AG10803 (cell line): ENCODE results near the gene INPP5K.

Source experiments
- DNase-seq: peaks from one replicate; pipeline ENCODE4 v3.0.0; 2010; ENCODE audit warnings: low read depth
- H3K4me3 ChIP-seq: 2 replicates; pipeline ENCODE4 v1.5.1; 2011; ENCODE audit warnings: mild to moderate bottlenecking, low read length, control low read depth
- TF ChIP-seq, protein P1 (sequence below): conservative IDR thresholded peaks from 2 replicates; pipeline ENCODE4 v1.5.1; 2011; ENCODE audit warnings: mild to moderate bottlenecking, low read length, control low read depth, inconsistent platforms

Gene INPP5K

DNA sequence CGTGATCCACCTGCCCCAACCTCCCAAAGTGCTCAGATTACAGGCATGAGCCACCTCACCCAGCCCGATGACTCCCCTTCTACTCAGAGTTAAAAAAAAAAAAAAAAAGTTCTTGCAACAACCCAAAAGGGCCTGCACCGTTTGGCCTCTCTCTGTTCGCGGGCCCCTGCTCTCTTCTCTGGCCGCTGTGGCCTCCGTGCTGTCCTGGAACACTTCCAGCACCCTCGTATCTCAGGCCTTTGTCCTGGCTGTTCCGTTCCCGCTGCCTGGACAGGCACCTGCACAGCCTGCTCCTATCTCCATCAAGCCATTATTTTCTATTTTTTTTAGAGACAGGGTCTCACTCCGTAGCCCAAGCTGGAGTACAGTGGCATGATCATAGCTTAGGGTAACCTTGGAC lies 34.7 kb downstream of the INPP5K start:
- no peak for DNase-seq
- TF ChIP-seq, protein P1, sequence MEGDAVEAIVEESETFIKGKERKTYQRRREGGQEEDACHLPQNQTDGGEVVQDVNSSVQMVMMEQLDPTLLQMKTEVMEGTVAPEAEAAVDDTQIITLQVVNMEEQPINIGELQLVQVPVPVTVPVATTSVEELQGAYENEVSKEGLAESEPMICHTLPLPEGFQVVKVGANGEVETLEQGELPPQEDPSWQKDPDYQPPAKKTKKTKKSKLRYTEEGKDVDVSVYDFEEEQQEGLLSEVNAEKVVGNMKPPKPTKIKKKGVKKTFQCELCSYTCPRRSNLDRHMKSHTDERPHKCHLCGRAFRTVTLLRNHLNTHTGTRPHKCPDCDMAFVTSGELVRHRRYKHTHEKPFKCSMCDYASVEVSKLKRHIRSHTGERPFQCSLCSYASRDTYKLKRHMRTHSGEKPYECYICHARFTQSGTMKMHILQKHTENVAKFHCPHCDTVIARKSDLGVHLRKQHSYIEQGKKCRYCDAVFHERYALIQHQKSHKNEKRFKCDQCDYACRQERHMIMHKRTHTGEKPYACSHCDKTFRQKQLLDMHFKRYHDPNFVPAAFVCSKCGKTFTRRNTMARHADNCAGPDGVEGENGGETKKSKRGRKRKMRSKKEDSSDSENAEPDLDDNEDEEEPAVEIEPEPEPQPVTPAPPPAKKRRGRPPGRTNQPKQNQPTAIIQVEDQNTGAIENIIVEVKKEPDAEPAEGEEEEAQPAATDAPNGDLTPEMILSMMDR, result no peak
- no peak overlapping the region for H3K4me3 ChIP-seq

DNA sequence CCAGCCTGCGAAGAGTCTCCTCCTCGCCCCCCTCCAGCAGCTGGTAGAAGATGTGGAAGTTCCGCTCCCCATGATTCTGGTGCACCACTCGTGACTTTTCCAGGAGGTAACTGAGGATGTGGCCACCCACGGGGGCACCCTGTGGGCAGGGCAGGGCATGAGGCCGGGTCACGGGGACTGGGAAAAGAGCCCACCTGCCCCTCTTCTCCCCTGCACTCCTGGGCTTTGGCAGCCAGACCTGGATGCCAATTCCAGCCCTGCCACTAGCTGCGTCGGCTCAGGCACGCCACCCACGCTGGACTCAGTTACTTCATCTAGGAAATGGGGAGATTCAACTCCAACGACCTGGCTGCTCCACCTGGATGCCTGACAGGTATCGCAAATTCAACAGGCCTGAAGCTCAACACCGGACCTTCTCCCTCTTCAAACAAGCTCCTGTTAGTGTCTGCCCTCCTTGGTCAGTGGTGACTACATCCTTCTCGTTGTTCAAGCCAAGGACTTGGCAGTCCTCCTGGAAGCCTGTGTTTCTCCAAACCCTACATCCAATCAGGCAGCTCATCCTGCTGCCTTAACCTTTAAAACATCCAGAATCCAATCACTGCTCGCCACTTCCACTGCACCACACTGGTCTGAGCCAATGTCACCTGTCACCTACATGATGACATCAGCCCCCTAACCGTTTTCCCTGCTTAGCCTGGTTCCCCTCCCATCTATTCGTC lies 35.5 kb downstream of the INPP5K start:
- peak; percentile 44 for DNase-seq
- TF ChIP-seq, protein P1, result no peak
- no peak overlapping the region for H3K4me3 ChIP-seq

DNA sequence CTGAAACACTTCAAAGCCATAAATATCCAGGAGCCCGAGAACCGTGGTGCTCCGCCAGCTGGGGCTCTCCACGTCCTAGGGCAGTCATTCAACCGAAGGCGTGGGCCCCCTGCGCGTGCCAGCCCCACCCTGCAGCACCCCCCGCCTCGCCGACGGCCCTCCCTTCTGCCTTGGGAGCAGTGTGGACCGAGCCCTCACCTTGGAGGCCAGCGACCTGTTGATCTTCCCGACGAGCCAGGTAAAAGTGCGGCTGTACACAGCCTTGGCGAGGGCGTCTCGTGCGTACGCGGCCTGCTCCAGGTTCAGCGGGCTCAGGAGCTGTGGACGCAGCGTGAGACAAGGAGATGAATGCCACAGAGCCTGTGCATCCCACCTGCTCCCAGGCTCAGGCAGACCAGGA lies 38.0 kb downstream of the INPP5K start:
- H3K4me3 ChIP-seq, result no peak overlapping the region
- no peak for DNase-seq
- TF ChIP-seq, protein P1, result no peak

DNA sequence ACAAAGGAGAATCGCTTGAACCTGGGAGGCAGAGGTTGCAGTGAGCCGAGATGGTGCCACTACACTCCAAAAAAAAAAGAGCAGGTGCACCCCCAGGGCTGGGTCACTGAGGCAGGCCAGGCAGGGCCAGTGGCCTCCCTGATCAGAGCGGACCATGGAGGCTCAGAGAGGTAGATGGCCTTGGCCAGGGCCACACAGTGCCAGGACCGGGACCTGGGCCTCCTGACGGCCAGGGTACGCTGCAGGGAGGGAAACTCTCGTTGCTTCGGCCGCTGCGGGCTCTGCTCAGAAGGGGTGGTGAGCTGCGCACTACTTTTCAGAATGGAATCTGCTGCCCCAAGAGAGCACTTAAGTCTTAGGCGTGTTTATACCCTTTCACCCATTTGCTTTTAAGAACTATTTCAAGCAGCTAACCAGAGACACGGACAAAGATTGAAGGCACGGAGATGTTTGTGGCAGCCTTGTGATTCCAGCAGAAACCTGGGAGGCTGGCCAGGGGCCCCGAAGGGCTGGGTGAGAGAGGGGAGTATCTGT lies 41.0 kb downstream of the INPP5K start:
- no peak overlapping the region for H3K4me3 ChIP-seq
- no peak for DNase-seq
- TF ChIP-seq, protein P1, result no peak

DNA sequence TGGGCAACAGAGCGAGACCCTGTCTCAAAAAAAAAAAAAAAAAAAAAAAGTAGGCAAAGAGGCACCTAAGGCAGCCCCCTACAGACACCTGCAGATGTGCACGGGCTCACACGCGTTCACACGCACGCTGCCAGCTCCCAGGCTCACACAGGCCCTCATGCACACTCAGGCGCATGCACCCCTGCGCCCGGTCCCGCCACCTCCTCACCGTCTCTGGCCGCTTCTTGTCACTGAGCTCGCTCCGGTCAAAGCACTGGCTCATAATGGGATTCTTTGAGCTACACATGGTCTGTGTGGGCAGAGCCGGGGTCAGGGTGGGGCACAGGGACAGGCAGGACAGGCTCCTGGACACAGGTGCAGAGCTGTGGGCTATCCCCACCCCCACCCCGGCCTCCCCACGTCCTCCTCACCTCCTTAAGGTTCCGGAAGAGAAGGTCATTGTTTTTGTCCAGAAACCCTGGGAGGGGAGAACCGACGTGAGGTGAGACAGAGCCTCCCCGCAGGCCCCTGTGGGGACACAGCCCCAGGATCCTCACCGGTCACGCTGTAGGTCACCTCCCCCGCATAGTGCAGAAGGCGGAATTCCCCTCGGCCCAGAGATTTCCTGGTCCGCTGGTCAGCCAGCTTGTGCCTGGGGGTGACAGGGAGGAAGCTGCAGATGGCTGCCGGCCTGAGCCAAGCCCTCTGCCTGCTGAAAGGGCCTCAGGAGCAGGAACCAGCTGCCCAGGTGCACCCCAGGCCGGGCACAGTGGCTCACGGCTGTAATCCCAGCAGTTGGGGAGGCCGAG lies 41.8 kb downstream of the INPP5K start:
- no peak for DNase-seq
- H3K4me3 ChIP-seq, result no peak overlapping the region
- TF ChIP-seq, protein P1, result no peak

DNA sequence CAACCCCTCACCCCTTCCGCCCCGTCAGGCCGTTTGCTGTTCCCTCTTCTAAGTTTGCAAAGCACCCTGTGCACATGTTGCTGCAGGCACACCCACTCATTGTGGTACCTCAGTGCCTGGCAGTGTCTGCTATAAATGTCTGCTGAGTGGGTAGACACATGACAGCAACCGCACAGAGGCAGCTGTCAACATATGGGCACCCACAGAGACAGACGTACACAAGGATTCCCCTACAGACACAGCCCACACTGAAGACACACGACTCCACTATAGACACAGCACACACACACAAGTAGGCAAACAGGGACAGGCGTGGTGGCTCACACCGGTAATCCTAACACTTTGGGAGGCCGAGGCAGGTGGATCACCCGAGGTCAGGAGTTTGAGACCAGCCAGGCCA lies 42.6 kb downstream of the INPP5K start:
- no peak overlapping the region for H3K4me3 ChIP-seq
- TF ChIP-seq, protein P1, result no peak
- no peak for DNase-seq
